GM21390 (cell line): Measurements from ENCODE around the gene FAM114A2.
A peak's percentile ranks its signal among the peaks of the same experiment; 100 is the strongest.
"Not testable (repeated sequence)": the region's sequence is repeated elsewhere in the genome, so short reads cannot be mapped to it uniquely, and the experiment has no call there.

ENCODE experiments used
- ATAC-seq: cut with Tn5 transposase; IDR thresholded peaks from one replicate; pipeline ENCODE4 v1.9.1; 2021; ENCODE audit not compliant: unreplicated experiment

Gene FAM114A2

GRCh38 chr5:154038707-154039457 lies at the start of gene FAM114A2, which contains the start of gene MFAP3:
FAM114A2 (minus strand) TSS chr5:154038910; CDS start chr5:154034953, 3,957 bp downstream.
MFAP3 (plus strand) TSS chr5:154038967; CDS start chr5:154049723, 10,756 bp downstream.
- peak; percentile 97 for ATAC-seq

DNA sequence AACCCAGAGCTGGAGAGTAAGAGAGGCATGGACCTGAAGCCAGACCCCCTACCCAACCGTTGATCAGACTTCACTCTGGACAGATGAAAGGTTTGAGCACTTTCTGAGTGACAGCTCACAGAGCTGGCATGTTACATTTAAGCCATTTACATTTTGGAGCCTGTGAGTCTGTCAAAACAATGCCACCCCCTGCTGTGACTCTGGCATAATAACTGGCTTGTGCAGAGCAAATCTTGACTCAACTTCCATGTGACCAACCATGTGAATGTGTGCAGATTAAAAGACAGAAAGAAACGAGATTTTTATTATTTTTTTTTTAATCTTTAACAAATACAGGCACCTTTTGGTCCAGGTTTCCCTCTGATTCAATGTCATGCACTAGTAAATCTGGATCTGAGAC lies 48.5 kb upstream of the FAM114A2 start:
- ATAC-seq = no peak

DNA sequence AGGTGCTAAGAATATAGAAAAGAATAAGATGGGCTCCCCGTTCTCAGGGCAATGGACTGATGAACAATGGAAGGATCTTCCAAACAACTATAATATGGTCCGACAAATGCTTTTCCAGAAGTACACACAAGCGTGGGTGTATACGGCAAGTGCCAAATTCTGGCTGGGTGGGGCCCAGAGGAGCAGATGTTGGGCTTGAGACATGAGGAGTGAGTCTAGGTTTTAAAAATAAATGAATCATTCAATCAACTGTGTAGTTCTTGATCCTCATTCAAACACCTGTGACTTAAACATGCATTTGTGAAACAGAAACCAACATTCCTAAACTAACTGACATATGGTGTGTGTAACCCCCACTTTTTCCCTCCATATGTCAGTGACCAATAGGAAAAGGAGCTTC lies 47.9 kb upstream of the FAM114A2 start:
- ATAC-seq = no peak

GRCh38 chr5:154086146-154086545 lies 47.4 kb upstream of the FAM114A2 start:
- no peak for ATAC-seq

- ATAC-seq = no peak
Observed at GRCh38 chr5:154084062-154084639, 45.4 kb upstream of the FAM114A2 start.

DNA sequence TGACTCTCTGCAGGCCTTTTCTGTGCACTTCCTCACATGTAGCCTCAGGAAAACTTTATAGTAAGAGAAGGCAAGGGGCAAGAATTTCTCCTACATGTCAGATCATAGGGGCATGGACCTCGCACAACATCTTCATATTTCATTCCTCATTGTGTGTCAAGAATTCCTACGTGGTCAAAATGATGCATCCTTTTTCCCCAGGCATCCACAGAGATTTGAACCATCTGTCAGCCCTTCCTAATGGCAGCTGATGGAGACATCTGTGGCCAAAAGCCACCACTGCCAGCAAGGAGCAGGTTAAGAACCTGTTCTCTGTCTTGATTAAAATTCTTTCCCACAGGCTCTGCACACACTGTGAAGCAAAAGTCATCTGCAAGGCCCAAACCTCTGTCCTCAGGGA lies 42.5 kb upstream of the FAM114A2 start:
- no peak for ATAC-seq

GRCh38 chr5:154078272-154078671 lies 39.6 kb upstream of the FAM114A2 start:
- no peak for ATAC-seq

- ATAC-seq = no peak
Observed at GRCh38 chr5:154077696-154078095, 39.0 kb upstream of the FAM114A2 start.

DNA sequence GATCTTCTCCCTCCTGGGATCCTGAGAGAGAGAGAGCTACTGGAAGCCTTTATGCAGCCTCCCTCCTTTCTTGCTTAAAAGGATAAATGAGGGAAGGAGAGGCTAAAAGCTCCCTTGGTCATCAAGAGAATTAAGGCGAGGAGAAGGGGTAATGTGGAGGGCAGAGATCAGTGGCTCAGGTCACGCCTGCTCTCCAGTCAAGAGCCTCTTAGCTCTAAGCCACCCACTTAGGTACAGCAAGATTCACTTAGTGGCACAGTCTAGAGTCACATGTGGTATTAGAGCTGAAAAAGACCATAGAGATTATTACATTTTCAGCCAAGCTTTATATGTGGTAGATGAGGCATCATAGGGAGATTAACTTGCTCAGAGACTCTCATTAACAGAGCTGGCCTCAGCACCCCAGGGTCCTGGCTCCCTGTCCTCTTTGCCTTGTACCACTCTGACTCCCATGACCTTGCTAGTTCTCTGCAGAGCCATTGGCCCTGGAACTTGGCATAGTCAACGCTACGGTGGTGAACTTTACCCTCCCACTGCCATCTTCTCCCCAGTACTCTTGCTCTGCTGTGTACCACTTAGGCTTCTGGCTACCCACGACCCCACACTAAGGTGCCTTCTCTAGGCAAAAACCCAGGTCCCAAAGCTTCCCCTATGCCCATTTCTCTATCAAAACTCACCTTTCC lies 37.7 kb upstream of the FAM114A2 start:
- ATAC-seq = no peak

- peak; percentile 98 for ATAC-seq
Observed at GRCh38 chr5:154072414-154073171, 33.9 kb upstream of the FAM114A2 start.

DNA sequence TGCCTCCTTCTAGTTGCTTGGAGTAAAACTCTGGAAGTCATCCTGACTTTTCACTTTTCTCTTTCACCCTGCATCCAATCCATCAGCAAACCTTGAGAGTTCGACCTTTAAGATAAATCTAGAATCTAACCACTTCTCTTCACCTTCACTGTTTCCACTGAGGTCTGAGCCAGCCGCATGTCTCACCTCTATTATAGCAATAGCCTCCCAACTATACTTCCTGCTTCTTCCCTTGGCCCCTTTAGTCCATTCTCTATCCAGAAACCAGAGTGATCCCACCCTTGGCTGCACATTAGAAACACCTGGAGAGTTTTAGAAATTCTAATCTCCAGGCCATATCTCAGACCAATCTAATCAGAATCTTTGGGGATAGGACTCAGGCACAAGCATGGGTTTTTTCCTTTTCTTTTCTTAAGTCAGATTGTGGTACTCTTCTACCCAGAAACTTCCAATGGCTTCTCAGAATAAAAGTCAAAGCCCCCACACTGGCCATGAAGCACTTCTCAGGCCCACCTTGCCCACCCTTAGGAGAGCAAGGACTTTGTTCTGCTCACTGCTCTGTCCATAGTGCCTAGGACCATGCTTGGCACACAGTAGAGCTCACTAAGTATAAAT lies 33.2 kb upstream of the FAM114A2 start:
- peak; percentile 30 for ATAC-seq

GRCh38 chr5:154069854-154070253 lies 31.1 kb upstream of the FAM114A2 start:
- ATAC-seq = not testable (repeated sequence)

DNA sequence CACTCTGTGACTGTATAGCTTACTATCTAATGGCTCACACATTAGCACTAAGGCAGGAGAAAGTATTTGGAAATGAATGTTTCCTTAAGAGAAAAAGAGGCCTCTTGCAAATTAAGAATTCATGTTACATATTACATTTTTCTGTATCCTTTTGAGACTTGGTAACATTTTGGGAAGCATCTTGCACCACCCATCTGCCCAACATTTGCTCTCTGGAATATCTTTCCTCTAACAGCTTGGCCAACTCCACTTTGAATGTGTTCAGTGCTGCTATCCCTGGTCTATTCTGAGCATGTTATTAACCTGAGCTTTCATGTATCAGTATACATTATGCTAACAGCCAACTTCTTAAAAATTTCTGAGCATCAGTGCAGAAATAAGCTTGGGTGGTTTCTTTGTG lies 27.3 kb upstream of the FAM114A2 start:
- no peak for ATAC-seq

GRCh38 chr5:154063372-154063771 lies 24.7 kb upstream of the FAM114A2 start:
- ATAC-seq = no peak

DNA sequence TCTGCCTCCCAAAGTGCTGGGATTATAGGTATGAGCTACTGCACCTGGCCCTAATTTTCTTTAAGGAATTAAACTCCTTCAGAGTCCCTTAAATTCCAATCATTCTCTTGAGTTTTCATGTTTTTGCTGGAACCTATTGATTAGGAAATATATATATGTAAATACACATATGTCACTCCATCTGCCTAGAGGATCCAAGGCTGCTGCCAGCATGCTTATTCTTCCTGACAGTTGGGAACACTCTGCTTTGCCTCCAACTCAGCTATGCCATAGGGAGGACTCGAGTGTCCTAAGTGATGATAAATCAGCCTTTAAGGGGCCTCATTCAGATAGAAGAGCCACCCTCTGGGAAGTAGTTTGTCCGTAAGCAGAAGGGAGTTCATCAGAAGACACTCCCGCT lies 21.9 kb upstream of the FAM114A2 start:
- ATAC-seq = no peak

DNA sequence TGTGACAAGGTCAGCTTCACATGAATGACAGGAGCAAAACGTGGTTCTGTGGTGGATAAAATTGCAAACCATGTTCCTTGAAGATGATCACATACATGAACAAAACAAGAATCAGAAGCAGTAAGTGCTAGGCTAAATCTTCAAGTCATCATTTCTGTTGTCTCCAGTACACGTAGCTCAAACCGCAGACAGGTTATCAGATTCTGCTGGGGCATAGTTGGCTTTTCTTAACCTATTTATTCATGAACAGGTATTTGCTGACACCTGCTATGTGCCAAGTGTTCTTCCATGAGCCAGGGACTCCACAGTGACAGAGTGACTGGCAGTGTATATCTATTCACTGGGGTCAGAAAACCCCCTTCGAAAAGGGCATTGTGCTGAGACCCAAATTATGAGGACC lies 20.9 kb upstream of the FAM114A2 start:
- no peak for ATAC-seq

DNA sequence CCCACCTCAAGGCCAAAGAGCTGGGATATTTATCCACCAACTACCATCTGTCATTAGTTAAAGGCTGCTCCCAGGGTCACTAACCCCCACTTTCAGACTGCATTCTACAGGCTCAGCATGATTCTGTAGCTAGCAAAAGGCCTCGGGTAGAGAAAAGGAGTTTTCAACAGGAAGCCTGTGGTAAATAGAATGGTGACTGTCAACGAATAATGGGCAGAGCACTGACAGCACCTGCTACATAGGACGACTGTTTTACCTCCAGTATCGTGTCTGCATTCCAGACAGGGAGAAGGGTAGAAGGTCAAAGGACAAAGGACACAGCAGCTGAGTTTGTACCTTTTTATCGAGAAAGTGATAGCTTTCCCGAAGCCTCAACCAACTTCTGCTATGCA lies 20.3 kb upstream of the FAM114A2 start:
- ATAC-seq = peak; percentile 73

- ATAC-seq = peak; percentile 67
Observed at GRCh38 chr5:154058055-154059038, 19.6 kb upstream of the FAM114A2 start.

DNA sequence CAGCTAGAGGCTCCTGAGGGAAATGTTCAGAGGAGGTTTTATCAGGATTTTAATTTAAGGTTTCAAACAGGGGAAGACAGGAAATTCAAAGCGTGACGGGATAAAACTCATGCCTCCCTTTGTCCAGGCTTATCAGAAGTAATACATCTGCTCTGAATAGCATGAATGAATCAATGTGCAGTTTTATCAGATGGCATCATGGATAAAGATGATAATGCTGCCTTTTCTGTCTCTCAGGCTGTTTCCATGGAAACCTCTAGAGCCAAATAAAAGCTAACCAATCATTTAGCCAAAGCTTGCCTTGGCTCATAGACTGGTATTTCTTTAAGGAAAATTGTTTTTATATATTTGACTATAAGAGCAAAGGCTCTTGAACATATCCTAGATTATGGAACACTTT lies 16.5 kb upstream of the FAM114A2 start:
- ATAC-seq = no peak

DNA sequence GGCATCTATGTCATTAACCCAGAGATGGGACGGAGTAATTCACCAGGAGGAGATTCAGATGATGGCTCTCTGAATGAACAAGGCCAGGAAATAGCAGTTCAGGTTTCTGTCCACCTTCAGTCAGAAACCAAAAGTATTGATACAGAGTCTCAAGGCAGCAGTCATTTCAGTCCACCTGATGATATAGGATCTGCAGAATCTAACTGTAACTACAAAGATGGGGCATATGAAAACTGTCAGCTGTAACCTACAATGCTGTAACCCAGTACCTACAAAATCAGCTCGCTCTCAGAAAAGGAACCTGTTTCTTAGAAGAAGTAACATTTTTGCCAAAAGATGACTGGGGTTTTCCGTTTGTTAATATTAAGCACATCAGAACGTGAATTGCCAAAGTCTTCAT lies 14.8 kb upstream of the FAM114A2 start:
- ATAC-seq = no peak
